NCI-H526 (cell line): Measurements from ENCODE around the gene KLHL29.

Experiments used
- DNase-seq, 2 experiments: peaks; one replicate each; lab custom pipeline; 2025; lab: John Stamatoyannopoulos, UW

KLHL29 gene

DNA sequence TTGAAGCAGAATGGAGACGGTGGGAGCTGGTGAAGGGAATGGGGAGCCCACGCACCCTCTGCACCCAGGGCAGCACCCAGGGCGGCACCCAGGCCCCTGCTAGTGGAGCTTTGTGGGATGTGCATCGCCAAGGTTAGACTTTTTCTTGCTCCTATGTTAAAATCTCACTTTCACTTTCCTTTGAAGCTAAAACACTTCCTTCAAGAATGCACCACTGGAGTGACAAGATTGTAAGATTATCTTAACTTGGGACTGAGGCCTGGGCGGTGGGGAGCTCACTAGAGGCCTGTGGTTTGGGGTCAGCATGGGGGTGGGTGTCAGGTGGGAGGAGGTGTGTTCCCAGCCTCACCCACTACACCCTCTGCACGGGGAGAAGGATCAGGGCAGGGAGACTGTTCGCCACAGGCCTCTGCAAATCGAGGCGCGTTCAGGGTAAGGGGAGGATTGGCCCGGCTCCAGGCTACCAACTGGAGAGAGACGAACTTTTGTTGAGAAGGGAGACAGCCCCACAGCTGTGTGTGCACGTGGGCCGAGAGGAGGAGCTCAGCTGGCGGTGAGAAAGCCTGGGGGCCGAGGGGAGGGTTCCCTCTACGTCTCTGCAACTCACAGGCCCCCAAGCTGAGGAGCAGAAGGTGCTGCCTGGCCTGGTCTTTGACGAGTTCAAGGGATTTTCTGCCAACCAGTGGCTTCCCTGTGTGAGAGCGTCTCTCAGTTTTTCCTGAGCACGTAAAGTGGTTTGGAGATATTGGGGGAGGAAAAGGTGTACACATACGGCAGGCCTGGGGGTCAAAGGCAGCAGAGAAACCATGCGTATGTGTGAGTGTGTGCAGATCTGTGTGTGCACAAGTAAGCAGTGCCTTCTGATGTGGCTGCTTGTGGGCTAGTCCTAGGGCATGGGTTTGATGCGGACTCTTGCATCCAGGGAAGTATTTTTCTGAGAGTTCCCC is 147.7 kb downstream of the KLHL29 start:
- peak; percentile 24 to 65 for DNase-seq

DNA sequence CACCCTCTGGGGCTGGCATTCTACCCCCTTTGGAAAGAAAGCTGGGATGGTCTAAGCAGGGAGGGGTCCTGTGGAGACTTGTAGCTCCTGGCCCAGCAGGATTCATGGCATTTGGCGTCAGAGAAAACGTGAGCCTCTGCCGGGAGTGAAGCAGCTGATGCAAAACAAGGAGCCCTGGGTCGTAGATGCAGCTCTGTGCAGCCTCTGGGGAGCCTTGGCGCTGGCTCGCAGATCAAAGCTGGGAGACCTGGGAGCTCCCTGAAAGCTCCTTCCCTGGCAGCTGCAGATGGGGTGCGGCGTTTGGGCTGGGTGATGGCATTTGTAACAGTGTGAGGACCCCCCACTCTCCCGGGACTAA is 148.3 kb downstream of the KLHL29 start:
- peak; percentile 54 to 82 for DNase-seq

DNA sequence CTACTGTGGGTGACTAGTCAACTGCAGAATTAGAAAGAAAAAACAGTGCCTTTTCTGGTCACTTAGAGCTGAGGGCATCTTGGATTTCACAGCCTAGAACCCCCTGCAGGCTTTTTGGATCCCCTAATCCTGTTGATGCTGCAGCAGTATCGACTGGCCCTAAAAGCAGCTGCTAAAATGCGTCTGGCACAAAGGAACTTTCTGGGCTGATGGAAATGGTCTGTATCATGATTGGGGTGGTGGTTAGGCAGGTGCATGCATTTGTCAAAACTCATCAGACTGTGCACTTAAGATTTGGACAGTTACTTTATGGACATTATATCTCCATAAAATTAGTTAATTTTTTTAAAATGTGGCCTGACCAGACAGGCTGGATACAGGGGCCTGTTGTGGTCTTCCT is 149.8 kb downstream of the KLHL29 start:
- no peak for DNase-seq

DNA sequence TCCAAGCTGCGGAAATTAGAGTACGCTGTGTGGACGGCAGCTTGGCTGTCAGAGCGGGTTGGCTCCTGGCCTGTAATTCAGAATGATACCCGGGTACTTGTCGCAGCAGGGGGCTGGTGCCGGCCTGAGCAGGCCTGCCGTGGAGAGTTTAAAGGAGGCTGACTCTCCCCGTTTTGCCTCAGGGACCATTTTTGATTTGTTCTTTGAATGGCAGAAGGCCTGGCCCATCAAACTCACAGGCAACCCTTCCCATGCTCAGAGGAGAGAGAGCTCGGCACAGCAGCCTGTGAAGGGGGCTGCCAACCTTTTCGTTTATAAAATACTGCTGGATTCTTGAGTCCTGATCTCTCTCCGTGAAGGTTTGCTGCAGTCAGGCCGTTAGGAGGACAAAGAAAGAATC is 151.3 kb downstream of the KLHL29 start:
- DNase-seq, result no peak

DNA sequence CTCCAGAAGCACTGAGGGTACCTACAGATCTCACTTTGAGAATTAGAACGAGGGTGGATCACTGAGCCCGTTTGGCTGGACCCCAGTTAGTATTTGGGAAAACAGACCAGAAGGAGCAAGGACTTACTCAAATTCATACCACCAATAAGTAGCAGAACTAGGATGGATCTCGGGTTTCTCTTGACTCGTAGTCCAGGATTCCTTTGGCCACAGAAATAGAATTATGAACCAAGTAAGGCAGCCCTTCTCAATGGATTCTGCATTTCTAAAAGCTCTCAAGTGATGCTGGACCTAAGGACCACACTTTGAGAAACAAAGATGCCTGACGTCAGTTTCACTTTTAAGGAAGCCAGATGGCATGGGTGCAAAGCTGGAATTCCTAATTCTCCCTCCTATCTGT is 153.0 kb downstream of the KLHL29 start:
- no peak for DNase-seq

DNA sequence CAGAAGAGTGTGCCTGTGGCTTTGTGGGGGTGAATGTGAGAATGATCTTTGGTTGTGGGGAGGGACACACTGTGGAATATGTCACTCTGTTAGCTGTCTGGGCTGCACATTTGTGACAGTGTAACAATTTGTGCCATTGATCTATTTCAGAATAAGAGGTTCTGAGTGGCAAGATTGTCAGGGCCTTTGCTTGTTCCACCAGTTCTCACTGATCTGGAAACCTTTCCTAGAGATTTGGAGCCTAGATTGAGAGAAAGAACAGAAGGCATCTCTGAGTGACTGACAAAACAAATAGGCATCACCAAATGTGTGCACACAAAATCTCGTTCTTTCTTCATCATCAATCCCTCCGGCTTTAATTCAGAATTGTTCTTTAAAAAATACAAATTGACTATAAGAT is 153.6 kb downstream of the KLHL29 start:
- no peak for DNase-seq

DNA sequence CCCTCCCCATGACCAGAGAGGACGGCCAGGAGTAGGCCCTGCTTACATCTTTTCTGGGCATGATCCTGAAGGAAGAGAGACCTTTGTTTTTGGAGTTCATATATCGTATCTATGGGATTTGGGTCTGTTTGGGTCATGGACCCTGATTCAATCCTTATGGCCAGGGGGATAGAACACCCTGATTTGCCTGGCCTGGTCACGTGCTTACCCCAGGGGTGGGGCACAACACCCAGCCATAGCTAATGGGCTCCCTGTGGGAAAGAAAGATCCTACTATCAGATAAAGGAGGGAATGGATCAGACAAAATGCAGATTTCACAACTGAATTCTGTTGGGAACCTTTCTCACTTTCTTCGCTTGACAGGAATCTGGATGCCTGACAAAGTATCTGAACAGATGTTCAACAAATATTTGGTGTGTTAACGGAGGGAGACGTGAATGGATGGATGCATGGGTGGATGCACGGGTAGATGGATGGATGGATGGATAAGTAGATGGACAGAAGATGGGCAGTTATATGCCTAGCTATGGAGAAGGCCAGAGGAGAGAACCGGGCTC is 155.9 kb downstream of the KLHL29 start:
- no peak for DNase-seq

DNA sequence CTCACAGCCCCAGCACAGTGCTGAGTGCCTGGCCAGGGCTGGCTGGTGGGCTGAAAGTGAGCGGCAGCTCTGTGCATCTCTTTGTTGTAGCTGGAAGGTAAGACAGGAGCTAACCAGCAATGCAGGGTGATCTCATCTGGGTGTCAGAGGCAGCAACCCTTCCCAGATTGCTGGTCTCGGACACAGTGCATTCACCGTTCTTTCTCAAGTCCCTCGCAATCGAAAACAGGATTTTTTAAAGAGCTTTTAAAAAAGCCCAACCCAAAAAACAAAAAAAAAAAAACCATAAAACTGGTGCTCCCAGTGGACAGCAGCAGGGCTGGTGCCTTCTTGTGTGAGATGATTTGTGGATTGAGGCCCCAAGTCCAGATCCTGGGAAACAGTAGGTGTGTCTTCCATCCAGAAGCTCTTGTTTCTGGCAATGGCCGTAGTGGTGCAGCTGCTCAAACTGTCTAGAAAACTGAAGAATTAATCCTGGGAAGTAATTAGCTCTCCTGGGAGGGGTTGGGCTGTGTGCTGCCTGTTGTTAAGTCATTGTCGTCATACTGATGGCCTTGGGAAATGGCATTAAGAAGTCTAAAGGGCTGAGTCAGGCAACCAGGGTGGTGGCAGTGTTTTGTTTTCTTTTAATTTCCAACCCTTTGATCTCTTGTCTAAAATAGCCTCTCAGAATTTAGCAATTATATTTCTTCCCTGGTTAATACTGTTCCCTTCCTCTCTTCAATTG is 156.7 kb downstream of the KLHL29 start:
- no peak for DNase-seq

DNA sequence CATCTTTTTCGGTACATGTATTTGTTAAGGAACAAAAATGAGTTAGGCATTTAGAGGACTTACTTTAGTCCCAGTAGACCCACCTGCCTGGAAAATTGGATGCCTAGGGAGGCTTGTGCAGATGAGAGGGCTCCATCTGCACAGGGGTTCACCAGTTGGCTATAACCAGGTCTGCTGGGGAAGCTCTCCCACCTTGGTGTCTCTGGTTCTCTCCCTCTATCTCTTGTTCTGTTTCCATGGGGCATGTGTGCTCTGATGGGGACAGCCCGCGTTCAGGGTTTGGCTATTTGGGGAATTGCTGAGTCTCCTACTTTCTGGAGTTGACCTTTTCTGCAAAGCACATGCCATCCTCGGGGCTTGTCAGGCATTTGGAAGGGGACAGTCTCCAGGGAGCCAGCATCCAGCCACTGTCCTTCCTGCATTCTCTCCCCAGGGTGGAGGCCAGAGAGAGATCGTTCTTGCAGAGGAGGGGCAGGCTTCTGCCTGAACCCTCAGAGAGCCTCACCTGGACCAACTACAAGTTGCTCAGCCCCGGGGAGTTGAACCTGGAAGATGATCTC is 157.3 kb downstream of the KLHL29 start:
- DNase-seq, result no peak

DNA sequence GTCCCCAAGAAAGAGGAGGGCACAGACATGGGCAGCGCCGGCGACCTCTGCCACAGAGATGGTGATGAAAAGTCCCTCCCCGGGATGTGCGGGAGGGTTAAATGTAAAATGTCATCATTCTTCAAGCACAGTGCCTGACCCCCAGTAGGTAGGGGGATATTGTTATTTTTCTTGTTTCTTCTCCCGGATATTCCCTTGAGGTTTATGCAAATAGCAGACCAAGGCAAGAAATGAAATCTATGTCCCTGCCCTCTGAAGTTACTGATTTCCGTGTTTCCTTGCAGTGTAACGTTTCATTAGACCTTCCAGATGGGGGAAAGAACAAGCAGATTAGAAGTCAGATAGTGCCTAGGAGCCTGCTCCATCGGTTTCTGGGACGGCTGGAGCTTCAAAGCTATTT is 158.3 kb downstream of the KLHL29 start:
- no peak for DNase-seq

DNA sequence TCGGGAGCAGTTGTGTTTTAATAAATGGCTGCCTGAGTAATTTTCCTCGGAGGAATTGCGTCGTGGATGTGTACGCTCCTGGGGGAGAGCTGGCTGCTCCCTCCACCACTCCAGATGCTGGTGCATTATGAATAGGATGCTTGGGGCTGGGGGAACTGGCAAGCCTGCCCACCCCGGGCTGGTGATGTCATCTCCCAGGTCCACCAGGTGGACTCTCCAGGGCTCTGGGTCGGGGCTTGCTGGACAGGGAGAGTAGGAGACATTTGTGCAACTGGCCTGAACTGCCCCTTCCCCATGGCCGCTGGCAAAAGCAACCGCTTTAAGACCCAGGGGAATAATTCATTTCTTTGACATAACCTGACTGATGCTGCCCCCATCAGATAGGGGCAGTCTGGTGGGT is 158.7 kb downstream of the KLHL29 start:
- no peak for DNase-seq

DNA sequence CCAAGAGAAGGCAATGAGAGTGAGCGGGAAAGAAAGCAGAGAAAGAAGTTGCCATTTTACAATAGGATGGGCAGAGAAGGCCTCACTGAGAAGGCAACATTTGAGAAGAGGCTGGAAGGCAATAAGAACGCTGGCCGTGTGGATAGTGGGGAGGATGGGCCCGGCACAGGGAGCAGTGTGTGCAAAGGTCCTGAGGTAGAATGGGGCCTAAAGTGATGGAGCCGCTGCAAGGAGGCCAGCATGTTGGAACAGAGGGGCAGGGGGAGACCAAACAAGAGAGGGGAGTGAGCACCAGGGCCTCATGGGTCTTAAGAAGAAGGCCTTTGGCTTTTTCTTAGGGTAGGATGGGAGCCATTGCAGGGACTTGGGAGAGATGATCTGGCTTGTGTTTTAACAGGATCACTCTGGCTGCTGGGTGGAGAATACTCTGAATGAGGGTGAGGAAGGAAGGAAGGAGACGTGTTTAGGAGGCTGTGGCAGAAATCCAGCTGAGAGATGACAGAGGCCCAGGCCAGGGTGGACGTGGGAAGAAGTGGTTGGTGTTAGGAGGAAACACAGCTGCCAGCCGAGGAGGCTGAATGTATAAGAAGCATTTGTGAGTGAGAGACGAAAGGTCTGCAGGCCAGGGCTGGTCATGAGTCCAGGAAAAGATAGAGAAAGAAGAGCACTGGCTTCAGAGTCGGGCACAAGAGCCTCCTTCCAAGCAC is 159.8 kb downstream of the KLHL29 start:
- DNase-seq, result no peak

DNA sequence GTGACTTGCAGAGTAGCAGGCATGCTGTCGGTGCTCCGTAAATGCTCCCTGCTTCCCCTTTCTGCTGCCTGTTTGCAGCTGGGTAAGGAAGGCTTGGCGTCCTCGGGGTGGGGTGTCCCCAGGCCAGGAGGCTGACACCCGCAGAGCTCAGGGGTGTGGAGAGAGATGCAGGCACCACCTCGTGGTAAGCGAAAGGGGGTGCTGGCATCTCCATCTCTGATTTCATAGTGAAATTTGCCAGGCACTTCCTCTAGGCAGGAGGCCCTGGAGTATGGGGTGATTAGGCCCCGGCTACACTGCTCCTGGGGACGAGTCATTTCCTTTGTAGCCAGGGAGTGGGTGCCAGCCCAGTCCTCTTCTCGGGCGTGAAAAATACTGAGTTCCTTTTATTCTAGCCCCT is 160.4 kb downstream of the KLHL29 start:
- DNase-seq, result no peak

DNA sequence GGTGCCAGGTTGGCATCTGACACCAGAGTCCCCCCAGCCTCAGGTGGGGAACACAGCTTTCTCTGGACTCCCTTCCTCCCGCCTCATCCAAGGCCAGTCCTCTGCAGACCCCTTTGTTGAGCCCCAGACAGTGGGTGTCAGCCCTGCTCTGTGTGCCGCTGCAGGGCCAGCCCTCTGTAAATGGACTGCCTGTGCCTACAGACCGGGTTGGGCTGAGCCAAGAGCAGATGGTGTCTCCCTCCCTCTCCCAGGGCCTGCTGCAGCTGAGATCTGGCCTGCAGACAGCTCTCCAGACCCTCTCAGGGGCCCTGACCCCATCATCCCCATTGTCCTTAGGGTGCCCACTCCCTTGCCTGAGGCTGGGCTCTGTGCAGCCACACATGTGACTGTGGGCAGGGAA is 160.8 kb downstream of the KLHL29 start:
- DNase-seq, result no peak

DNA sequence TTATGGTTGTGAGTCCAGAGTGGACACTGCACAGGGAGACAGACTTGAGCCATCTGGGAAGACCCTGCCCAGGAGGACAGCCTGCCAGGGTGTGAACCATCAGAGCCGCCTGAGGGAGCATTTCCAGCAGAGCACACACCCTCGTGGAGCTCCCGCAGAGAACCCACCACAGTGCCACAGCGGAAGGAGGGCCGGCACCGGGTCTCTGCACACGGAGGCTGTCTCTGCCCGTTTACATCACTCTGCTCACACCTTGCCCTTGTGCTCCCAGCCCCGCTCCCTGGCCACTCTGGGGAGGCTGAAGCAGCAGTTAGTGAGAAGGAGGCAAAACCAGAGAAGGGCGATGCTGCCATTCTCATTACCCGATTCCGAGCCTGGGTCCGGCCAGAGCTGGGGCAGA is 161.9 kb downstream of the KLHL29 start:
- DNase-seq, result no peak

DNA sequence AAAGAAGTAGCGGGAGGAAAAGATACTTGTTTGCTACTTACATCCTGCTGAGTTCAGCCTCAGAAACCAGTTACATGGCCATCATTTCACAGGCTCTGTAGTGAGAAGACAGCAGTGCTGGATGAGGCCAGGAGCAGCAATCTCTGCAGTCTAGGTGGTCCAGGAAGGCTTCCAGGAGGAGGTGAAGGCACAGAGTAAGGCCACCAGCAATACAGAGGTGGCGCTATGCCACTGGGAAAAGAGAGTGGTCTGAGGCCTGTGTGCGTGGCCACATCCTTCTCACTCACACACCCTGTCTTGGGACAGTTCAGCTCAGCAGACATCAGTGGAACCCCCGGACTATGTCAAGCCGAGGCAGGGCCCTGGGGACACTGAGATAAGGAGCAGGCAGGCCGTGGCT is 162.7 kb downstream of the KLHL29 start:
- DNase-seq, result no peak

DNA sequence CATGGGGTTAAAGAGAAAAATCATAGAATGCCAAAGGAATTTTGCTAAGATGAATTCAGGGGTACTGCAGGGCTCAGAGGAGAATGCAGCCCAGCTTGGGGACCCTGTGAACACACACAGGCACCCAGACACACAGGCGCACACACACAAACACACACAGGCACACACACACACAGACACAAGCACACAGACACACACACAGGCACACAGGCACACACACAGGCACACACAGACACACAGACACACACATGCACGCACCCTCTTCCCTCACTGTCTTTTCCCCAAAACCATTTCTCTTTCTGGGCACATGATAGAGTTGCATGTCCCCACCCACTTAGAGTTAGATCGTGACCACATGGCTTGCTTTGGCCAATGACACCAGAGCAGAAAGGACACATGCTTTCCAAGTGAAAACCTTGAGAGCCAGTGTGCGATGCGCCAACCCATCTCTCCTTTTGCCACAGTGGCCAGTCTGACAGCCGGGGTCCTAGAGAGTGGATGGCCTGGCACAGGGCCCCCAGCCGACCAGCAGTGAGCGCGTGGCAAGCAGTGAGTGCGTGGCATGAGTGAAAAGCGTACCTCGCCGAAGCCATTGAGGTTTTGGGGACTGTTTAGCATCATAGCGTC is 163.3 kb downstream of the KLHL29 start:
- DNase-seq, result no peak

DNA sequence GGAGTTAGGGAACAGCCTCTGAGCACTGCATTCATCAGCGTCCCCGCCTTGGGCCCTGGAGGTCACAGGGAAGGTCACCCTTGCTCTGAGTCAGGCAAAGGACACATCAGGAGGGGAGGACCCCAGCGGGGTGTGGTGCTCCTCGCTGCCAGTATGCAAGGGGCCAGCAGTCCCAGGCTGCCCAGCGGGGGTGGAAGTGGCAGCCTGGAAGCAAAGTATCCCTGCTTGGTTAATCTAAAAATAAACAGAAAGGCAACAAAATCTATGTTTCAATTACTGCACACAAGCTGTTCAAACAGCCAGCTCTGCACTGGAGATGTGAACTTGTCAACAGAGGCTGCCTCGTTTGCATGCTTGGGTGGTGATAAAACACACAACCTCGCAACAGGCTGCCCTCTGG is 164.1 kb downstream of the KLHL29 start:
- DNase-seq, result peak; percentile 13 to 64

DNA sequence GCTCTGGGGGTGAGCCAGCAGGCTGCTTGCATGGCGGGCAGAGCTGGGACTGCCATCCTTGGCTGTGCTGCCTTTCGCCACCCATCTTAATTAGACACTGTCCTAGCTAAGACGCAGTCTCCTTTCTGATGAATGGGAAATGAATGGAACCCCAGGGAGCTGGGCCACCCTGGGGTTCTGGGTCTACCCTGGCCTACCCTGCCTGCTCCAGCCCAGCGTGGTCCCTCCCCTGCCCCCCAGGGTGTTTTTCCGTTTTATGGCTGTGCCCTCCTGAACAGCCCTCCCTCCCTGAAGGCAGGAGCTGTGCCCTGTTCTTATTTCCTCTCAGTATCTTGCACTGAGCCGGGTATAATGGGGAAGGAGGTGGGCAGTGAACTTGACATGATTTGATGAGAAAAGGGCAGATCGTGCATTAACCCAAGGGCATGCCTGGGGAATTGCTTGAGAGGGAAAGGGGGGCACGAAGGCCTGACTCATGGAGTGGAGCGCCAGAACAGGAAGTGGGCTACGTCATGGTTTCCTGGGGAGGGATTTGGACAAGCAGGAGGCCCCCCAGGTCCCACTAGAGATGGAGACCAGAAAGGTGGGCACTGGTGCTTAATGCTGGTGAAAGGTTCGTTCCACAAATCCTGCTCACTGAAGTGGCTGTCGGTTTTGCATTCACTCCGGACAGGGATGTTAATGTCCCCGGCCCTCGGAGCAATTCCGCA is 165.0 kb downstream of the KLHL29 start:
- no peak for DNase-seq

DNA sequence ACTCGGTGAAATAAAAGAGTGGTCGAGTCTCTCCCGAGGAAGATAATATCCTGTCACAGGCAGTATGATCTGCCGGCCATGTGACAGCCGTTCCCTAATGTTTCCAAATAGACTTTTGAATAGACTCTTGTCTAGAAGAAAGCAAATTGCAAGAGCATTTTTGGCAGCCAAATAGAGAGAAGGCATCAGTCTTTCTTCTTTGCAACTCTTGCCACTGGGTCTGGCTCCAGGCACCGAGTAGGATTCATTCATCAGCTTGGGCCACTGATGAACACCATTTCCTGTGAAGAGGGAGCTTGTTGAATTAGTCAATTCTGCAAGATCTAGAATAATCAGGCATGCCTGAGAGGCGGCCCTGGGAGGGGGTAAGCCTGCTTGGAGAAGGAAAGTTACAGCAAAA is 165.6 kb downstream of the KLHL29 start:
- DNase-seq, result no peak

DNA sequence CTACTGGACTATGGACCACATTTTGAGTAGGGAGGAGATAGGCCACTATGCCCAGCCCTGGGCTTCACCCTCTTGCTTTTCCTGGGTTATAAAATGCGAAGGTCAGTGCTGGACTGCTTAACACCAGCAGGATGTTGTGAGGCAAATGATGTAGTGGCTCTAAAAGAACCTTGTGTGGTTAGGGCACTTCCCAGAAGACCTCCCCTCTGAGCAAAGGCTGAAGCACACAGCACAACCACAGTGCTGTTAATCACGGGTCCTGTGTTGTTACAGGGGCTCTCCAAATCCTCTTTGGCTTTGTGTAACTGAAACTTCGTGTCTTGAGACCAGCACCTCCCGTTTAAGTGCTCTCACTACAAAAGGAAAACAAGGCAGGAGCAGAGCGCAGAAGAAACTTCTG is 166.9 kb downstream of the KLHL29 start:
- DNase-seq, result no peak
